Left ventricle myocardium inferior (tissue), 1 donor: Measurements from ENCODE around the gene SDR42E2. TPM values are rescaled to one million over a fixed set of nuclear protein-coding genes. Genes with fewer than 3 reads are reported as not detected.

Experiments used
- DNase-seq: peaks from one replicate; pipeline ENCODE4 v3.0.0-alpha.2; 2020
- H3K27ac ChIP-seq: fragments of 200-600 bp; replicated peaks from 2 replicates; pipeline ENCODE4 v1.8.0; 2021
- H3K27me3 ChIP-seq: fragments of 200-600 bp; 2 replicates; pipeline ENCODE4 v1.8.0; 2021; ENCODE audit warnings: low read depth
- H3K36me3 ChIP-seq: fragments of 200-600 bp; 2 replicates; pipeline ENCODE4 v1.8.0; 2021
- H3K4me1 ChIP-seq: fragments of 200-600 bp; 2 replicates; pipeline ENCODE4 v1.8.0; 2021
- H3K4me3 ChIP-seq: fragments of 200-600 bp; 2 replicates; pipeline ENCODE4 v1.8.0; 2021; ENCODE audit warnings: mild to moderate bottlenecking, moderate library complexity
- H3K9me3 ChIP-seq: fragments of 200-600 bp; replicated peaks from 2 replicates; pipeline ENCODE4 v1.8.0; 2021
- CTCF ChIP-seq: fragments of 200-600 bp; IDR thresholded peaks from 2 replicates; pipeline ENCODE4 v1.8.0; 2021; ENCODE audit warnings: antibody characterized with exemption, mild to moderate bottlenecking, borderline replicate concordance
- intact Hi-C: fragments of 100-400 bp; cut with micrococcal nuclease; formaldehyde crosslinking; loops from one replicate; pipeline ENCODE4 v1.11.0; 2022
- total RNA-seq: library from RNA; stranded (reverse); fragmentation: NEBNext Ultra II Directional; extraction: Animal tissue kit (Norgen Biotek cat#: 25700); gene quantifications from one replicate; pipeline ENCODE4 v1.2.1, GENCODE V29; 2021
- donor health status: DM: no; HTN: yes; CAD: no; lungs with severe emphysema.

SDR42E2 gene
- total RNA-seq, 1 donor from 2014 or later = 0.08 TPM

- no peaks in the 10 kb centered on the region for H3K36me3 ChIP-seq
- no peaks in the 10 kb centered on the region for H3K9me3 ChIP-seq
- no peaks in the 10 kb centered on the region for H3K27me3 ChIP-seq
- intact Hi-C loops = loop anchor here (10.0 kb wide), 1 partner anchor 73 kb away; no protein-coding TSS in a partner anchor
- DNase-seq = no peak
- no peaks in the 10 kb centered on the region for H3K4me1 ChIP-seq
- H3K4me3 ChIP-seq = no peak overlapping the region
- H3K27ac ChIP-seq = no peak overlapping the region
- TF ChIP-seq CTCF = no peak
Measured at GRCh38 chr16:22177968-22178930, 15.9 kb downstream of the SDR42E2 start.

- no peaks in the 10 kb centered on the region for H3K36me3 ChIP-seq
- DNase-seq = no peak
Measured at GRCh38 chr16:22181426-22181825, 19.1 kb downstream of the SDR42E2 start.

GRCh38 chr16:22181843-22182242, 19.5 kb downstream of the SDR42E2 start:
- no peak for DNase-seq
- intact Hi-C loops = no loop called here
- TF ChIP-seq CTCF = no peak

More at GRCh38 chr16:22181426-22181825, 19.1 kb downstream of the SDR42E2 start:
- Histone ChIP-seq H3K27me3 (no peaks in the 10 kb centered on the region), H3K27ac (no peak overlapping the region), H3K4me3 (no peak overlapping the region), H3K9me3 (no peaks in the 10 kb centered on the region), H3K4me1 (no peaks in the 10 kb centered on the region)
- intact Hi-C loops = no loop called here
- no peak for TF ChIP-seq CTCF

GRCh38 chr16:22183335-22183734, 21.0 kb downstream of the SDR42E2 start:
- no peak for DNase-seq
- no peak overlapping the region for H3K4me3 ChIP-seq
- TF ChIP-seq CTCF = no peak
- no peak overlapping the region for H3K27ac ChIP-seq
- H3K4me1 ChIP-seq = peaks cover 2% of the 10 kb centered on the region
- no peaks in the 10 kb centered on the region for H3K9me3 ChIP-seq
- no peaks in the 10 kb centered on the region for H3K27me3 ChIP-seq
- no peaks in the 10 kb centered on the region for H3K36me3 ChIP-seq
- intact Hi-C loops = no loop called here

More at GRCh38 chr16:22181843-22182242, 19.5 kb downstream of the SDR42E2 start:
- H3K4me1 ChIP-seq = no peaks in the 10 kb centered on the region
- H3K4me3 ChIP-seq = no peak overlapping the region
- no peak overlapping the region for H3K27ac ChIP-seq
- H3K36me3 ChIP-seq = no peaks in the 10 kb centered on the region
- no peaks in the 10 kb centered on the region for H3K27me3 ChIP-seq
- no peaks in the 10 kb centered on the region for H3K9me3 ChIP-seq

GRCh38 chr16:22183901-22184614, 21.8 kb downstream of the SDR42E2 start:
- no peaks in the 10 kb centered on the region for H3K27me3 ChIP-seq
- no peak for DNase-seq
- H3K9me3 ChIP-seq = no peaks in the 10 kb centered on the region
- TF ChIP-seq CTCF = peak; percentile 14
- intact Hi-C loops = no loop called here
- peaks cover 9% of the 10 kb centered on the region for H3K4me1 ChIP-seq
- H3K27ac ChIP-seq = no peak overlapping the region
- no peaks in the 10 kb centered on the region for H3K36me3 ChIP-seq
- no peak overlapping the region for H3K4me3 ChIP-seq
